Colonic mucosa (tissue), 4 donors: Measurements from ENCODE around the gene NECTIN3. TPM values are rescaled to one million over a fixed set of nuclear protein-coding genes. Genes with fewer than 3 reads are reported as not detected.

ENCODE experiments used
- DNase-seq: peaks from one replicate; pipeline ENCODE4 v3.0.0-alpha.2; 2020
- H3K27ac ChIP-seq: fragments of 200-600 bp; one replicate; pipeline ENCODE4 v1.8.0; 2021
- H3K27me3 ChIP-seq: fragments of 200-600 bp; one replicate; pipeline ENCODE4 v1.8.0; 2021
- H3K36me3 ChIP-seq: fragments of 200-600 bp; one replicate; pipeline ENCODE4 v1.8.0; 2021
- H3K4me1 ChIP-seq: fragments of 200-600 bp; one replicate; pipeline ENCODE4 v1.8.0; 2021; ENCODE audit warnings: mild to moderate bottlenecking
- H3K4me3 ChIP-seq: fragments of 200-600 bp; one replicate; pipeline ENCODE4 v1.8.0; 2021
- H3K9ac ChIP-seq, 2 donors: one replicate each; pipeline ENCODE4 v1.7.0; 2013; ENCODE audit warnings: control low read depth in 2 of 2, low read depth in 2 of 2, low read length in 2 of 2
- H3K9me3 ChIP-seq: fragments of 200-600 bp; one replicate; pipeline ENCODE4 v1.8.0; 2021
- CTCF ChIP-seq: fragments of 200-600 bp; IDR thresholded peaks from one replicate; pipeline ENCODE4 v1.8.0; 2022; ENCODE audit warnings: antibody characterized with exemption, mild to moderate bottlenecking
- intact Hi-C: fragments of 100-400 bp; cut with DNase I; formaldehyde crosslinking; loops from one replicate; pipeline ENCODE4 v1.14.1; 2022
- total RNA-seq, 2 donors: library from RNA; stranded (reverse); fragmentation: NEBNext Ultra II Directional in 1 of 2; extraction: Animal tissue kit (Norgen Biotek cat#: 25700) in 1 of 2; gene quantifications; one replicate each; pipeline ENCODE4 v1.2.1, GENCODE V29; 2021
- donor health status: healthy.
- donor health status: DM: no; HTN: no; CAD: no.
- donor health status: DM: no; HTN: no; CAD: no.

Gene NECTIN3
- total RNA-seq, 2 donors from 2014 or later = 46.8 to 47.4 TPM

- Histone ChIP-seq H3K9me3 (no peaks in the 10 kb centered on the region), H3K36me3 (no peaks in the 10 kb centered on the region), H3K4me3 (no peak overlapping the region), H3K9ac (no peak overlapping the region), H3K27me3 (no peaks in the 10 kb centered on the region), H3K27ac (no peak overlapping the region), H3K4me1 (no peaks in the 10 kb centered on the region)
- intact Hi-C loops = no loop called here
- no peak for DNase-seq
- no peak for TF ChIP-seq CTCF
Observed at GRCh38 chr3:111194048-111194447, 122.4 kb downstream of the NECTIN3 start.

GRCh38 chr3:111197485-111197884, 125.9 kb downstream of the NECTIN3 start:
- no peak for TF ChIP-seq CTCF
- H3K27me3 ChIP-seq = no peaks in the 10 kb centered on the region
- no peaks in the 10 kb centered on the region for H3K36me3 ChIP-seq
- H3K4me3 ChIP-seq = no peak overlapping the region
- intact Hi-C loops = no loop called here
- no peak for DNase-seq
- no peak overlapping the region for H3K27ac ChIP-seq
- H3K9me3 ChIP-seq = no peaks in the 10 kb centered on the region
- H3K4me1 ChIP-seq = no peaks in the 10 kb centered on the region
- no peak overlapping the region for H3K9ac ChIP-seq

DNA sequence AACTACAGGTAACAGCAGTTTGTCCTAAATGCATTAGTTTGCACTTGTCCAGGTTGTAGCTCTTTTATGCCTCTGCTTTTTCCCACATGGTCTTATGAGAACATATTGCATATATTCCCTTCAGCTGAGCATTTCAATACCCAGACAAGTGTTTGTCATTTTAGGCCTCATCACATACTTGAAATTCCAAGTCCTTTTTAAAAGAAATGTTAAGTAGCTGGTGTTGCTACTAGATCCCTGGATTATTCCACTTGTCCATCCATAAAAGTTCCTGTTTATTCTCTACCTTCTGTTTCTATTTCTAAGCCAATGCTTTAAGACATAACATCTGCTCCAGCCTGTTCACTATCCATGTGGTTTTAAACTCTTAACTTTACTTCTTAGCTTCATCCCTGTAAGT, 128.4 kb downstream of the NECTIN3 start:
- intact Hi-C loops = no loop called here
- H3K9me3 ChIP-seq = no peaks in the 10 kb centered on the region
- H3K27ac ChIP-seq = no peak overlapping the region
- DNase-seq = no peak
- TF ChIP-seq CTCF = no peak
- H3K4me1 ChIP-seq = no peaks in the 10 kb centered on the region
- no peak overlapping the region for H3K9ac ChIP-seq
- no peaks in the 10 kb centered on the region for H3K27me3 ChIP-seq
- no peak overlapping the region for H3K4me3 ChIP-seq
- H3K36me3 ChIP-seq = no peaks in the 10 kb centered on the region

GRCh38 chr3:111210003-111210711, 138.5 kb downstream of the NECTIN3 start:
- H3K4me1 ChIP-seq = no peaks in the 10 kb centered on the region
- H3K4me3 ChIP-seq = no peak overlapping the region
- no peaks in the 10 kb centered on the region for H3K36me3 ChIP-seq
- no peak overlapping the region for H3K27ac ChIP-seq
- no peaks in the 10 kb centered on the region for H3K9me3 ChIP-seq
- no peaks in the 10 kb centered on the region for H3K27me3 ChIP-seq
- no peak for DNase-seq
- intact Hi-C loops = no loop called here
- H3K9ac ChIP-seq = no peak overlapping the region
- no peak for TF ChIP-seq CTCF

DNA sequence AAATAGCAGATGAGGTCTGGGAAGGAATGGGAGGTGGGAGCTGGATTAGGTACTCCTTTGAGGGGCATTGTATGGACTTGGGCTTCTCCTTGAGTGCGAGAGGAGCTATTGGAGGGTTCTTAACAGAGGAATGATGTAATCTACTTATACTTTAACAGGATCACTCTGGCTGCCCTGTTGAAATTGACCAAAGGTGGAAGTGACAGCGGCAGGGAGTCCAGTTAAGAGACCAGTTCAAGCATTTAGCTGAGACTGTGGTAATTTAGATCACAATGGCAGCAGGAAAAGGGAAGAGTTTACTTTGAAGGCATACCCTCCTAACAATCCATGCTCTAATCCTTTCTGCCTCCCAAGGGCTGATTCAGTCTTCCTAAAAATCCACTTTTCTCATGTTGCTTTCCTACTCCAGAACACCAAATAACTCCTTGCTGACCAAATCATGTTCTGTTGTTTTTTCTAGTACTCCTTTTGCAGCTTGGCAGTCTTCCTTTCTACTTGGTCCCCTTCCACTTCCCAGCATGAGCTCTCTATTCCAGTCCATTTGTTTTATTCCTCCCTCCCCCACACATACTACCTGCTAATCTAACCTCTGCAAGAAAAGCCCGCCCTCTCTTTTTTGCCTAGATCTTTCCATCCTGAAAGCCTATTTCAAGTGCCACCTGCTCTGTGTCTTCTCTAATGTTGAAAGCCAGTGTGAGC, 139.4 kb downstream of the NECTIN3 start:
- H3K9ac ChIP-seq = no peak overlapping the region
- no peak overlapping the region for H3K4me3 ChIP-seq
- H3K27me3 ChIP-seq = no peaks in the 10 kb centered on the region
- no peak for TF ChIP-seq CTCF
- no peak for DNase-seq
- intact Hi-C loops = no loop called here
- no peaks in the 10 kb centered on the region for H3K4me1 ChIP-seq
- no peak overlapping the region for H3K27ac ChIP-seq
- H3K9me3 ChIP-seq = no peaks in the 10 kb centered on the region
- H3K36me3 ChIP-seq = no peaks in the 10 kb centered on the region
